ENCODE data around the gene SLX9.

SLX9 gene

GRCh38 chr21:44970766-44971671 is 31.2 kb downstream of the SLX9 start:
- H3K4me3 ChIP-seq (replicated peaks in 1 of 2; ENCODE audit: low read depth in 2 of 2, low read length in 2 of 2): no peak overlapping the region
- no peak for DNase-seq (ENCODE audit: low read depth in 2 of 2)
- TF ChIP-seq, protein P1, sequence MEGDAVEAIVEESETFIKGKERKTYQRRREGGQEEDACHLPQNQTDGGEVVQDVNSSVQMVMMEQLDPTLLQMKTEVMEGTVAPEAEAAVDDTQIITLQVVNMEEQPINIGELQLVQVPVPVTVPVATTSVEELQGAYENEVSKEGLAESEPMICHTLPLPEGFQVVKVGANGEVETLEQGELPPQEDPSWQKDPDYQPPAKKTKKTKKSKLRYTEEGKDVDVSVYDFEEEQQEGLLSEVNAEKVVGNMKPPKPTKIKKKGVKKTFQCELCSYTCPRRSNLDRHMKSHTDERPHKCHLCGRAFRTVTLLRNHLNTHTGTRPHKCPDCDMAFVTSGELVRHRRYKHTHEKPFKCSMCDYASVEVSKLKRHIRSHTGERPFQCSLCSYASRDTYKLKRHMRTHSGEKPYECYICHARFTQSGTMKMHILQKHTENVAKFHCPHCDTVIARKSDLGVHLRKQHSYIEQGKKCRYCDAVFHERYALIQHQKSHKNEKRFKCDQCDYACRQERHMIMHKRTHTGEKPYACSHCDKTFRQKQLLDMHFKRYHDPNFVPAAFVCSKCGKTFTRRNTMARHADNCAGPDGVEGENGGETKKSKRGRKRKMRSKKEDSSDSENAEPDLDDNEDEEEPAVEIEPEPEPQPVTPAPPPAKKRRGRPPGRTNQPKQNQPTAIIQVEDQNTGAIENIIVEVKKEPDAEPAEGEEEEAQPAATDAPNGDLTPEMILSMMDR (IDR thresholded peaks at IDR 0.05; ENCODE audit: low read depth, low read length): no peak

GRCh38 chr21:44971672-44971995 is 31.8 kb downstream of the SLX9 start:
- TF ChIP-seq, protein P1 (IDR thresholded peaks at IDR 0.05; ENCODE audit: low read depth, low read length): no peak
- H3K4me3 ChIP-seq (replicated peaks in 1 of 2; ENCODE audit: low read depth in 2 of 2, low read length in 2 of 2): no peak overlapping the region
- no peak for DNase-seq (ENCODE audit: low read depth in 2 of 2)

DNA sequence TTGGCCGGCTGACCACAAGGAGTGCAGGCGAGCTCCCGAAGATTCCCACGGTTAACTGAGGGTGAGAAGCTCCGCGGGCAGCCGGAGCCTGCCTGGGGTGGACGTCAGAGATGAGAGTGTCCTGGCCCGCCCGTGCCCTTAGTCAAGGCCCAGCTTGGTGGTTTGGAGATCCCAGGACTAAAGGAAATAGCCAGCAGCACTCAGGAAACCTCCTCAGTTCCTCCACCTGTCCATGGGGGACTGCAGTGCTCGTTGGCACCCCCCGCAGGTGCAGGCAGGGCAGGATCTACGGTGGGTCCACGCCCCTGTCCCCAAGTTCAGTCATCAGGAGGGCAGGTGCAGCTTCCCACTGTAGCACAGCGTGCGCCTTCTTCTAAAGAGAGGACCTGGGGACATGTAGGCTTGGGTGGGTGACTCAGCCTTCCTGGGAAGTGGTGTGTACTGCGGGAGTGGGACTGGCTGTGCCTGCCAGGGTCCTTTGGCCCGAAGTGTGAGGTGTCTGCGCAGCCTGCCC is 32.5 kb downstream of the SLX9 start:
- H3K4me3 ChIP-seq (replicated peaks in 1 of 2; ENCODE audit: low read depth in 2 of 2, low read length in 2 of 2): no peak overlapping the region
- no peak for DNase-seq (ENCODE audit: low read depth in 2 of 2)
- TF ChIP-seq, protein P1 (IDR thresholded peaks at IDR 0.05; ENCODE audit: low read depth, low read length): no peak

DNA sequence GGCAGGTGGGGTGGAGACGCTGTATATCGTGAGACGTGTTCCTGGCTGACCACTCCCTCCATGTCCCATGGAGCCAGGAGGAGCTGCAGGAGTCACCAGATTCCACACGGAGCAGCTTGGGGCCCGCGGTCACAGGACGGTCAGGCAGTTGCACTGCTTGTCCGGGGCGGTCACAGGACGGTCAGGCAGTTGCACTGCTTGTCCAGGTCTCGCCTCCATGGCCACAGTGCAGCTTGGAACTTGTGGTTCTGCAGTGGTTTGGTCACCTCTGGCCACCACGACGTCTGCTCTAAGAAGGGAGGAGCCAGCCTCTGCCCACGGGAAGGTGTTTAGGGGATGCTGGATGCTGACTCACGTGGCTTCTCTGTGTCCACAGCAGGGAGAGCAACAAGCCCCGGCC is 33.0 kb downstream of the SLX9 start:
- TF ChIP-seq, protein P1 (IDR thresholded peaks at IDR 0.05; ENCODE audit: low read depth, low read length): no peak
- DNase-seq (ENCODE audit: low read depth in 2 of 2): peak in 1 of 2 donors; percentile 26
- H3K4me3 ChIP-seq (replicated peaks in 1 of 2; ENCODE audit: low read depth in 2 of 2, low read length in 2 of 2): no peak overlapping the region

DNA sequence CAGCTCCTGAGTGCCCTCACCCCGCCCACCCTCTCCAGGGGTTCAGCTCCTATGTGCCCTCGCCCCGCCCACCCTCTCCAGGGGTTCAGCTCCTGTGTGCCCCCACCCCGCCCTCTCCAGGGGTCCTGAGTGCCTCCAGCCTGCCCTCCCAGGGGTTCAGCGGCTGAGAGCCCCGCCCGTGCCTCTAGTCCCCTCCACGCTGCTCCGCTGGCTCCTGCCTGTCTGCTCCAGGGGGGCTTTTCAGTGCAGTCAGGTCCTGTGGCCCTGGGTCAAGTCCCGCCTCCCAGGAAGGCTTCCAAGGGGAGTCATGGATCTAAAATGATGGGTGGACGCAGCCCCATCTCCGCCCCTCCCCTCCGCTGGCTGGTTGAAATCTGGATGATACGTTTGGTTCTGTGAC is 33.8 kb downstream of the SLX9 start:
- H3K4me3 ChIP-seq (replicated peaks in 1 of 2; ENCODE audit: low read depth in 2 of 2, low read length in 2 of 2): no peak overlapping the region
- TF ChIP-seq, protein P1 (IDR thresholded peaks at IDR 0.05; ENCODE audit: low read depth, low read length): no peak
- DNase-seq (ENCODE audit: low read depth in 2 of 2): no peak

GRCh38 chr21:44974676-44975075 is 34.8 kb downstream of the SLX9 start:
- TF ChIP-seq, protein P1 (IDR thresholded peaks at IDR 0.05; ENCODE audit: low read depth, low read length): no peak
- DNase-seq (ENCODE audit: low read depth in 2 of 2): no peak
- no peak overlapping the region for H3K4me3 ChIP-seq (replicated peaks in 1 of 2; ENCODE audit: low read depth in 2 of 2, low read length in 2 of 2)

Data from cardiac fibroblast (primary cell).